H1 (cell line): ENCODE results near the gene ASAP2. TPM values are rescaled to one million over a fixed set of nuclear protein-coding genes. Genes with fewer than 3 reads are reported as not detected.

Source experiments
- POU5F1 ChIP-seq: IDR thresholded peaks from 2 replicates; pipeline ENCODE4 v1.6.1; 2011; ENCODE audit warnings: low read depth, mild to moderate bottlenecking, low read length, moderate library complexity
- RNF2 ChIP-seq: fragments of 200-900, 300-1000 bp; sonication (generic); IDR thresholded peaks from 2 replicates; pipeline ENCODE4 v1.7.1; 2016; ENCODE audit warnings: borderline replicate concordance, low read depth, mild to moderate bottlenecking, antibody characterized with exemption, low read length; ENCODE audit not compliant: poor library complexity, severe bottlenecking; ENCODE audit errors: missing control alignments
- TAF1 ChIP-seq: IDR thresholded peaks from 2 replicates; pipeline ENCODE4 v1.6.1; 2011; ENCODE audit warnings: mild to moderate bottlenecking, low read depth, low read length
- polyA plus RNA-seq, 7 experiments: library from polyadenylated mRNA; depleted of rRNA in 3 of 7; stranded (reverse) in 5 of 7; unstranded in 2 of 7; fragments of >200 nt in 5 of 7; fragments of 200-250 nt in 2 of 7; gene quantifications; 1 replicate in 5 of 7; 2 replicates in 1 of 7; 4 replicates in 1 of 7; pipeline versions ENCODE4 v1.2.1 to v1.2.3, GENCODE V29; 2011 to 2013; ENCODE audit warnings: missing spikeins in 2 of 7, mixed read lengths in 2 of 7
- total RNA-seq: library from RNA; stranded (reverse); fragmentation: NEBNext Ultra II Directional; extraction: Animal tissue kit (Norgen Biotek cat#: 25700); gene quantifications from 2 replicates; pipeline ENCODE4 v1.2.1, GENCODE V29; 2021

The ASAP2 gene
- total and polyA plus RNA-seq, 2 of the 8 experiments (the other 6 are each of a cell fraction or from before 2014, with no cell fraction given), result 10.2 to 18.7 TPM

DNA sequence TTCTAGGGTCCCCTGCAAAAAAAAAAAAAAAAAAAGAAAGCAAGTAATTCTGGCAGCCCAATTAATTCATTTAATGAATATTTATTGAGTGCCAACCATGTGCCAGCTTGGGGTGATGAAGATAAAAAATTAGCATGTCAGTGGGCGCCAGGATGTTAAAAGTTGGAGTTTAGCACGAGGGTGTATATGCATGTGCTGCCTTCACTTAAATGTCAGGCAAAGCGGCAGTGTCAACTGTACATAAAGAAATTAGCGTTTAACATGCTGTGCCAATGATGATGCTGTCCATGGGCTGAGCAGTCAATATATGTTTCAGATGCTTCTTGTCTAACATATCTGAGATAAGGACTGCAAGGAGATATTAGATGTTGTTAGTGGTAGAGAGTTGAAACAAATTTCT, 49.5 kb downstream of the ASAP2 start (continued):
- TF ChIP-seq RNF2 (no peak), TAF1 (no peak), POU5F1 (no peak)
- TF ChIP-seq, all 59 proteins: peak for 0
